H1 (cell line): Measurements from ENCODE around the gene RFT1. TPM values are rescaled to one million over a fixed set of nuclear protein-coding genes. Genes with fewer than 3 reads are reported as not detected.

Experiments used
- SAP30 ChIP-seq: fragments of 300-600 bp; sonication (generic); IDR thresholded peaks from 2 replicates; pipeline ENCODE4 v1.7.1; 2012; ENCODE audit warnings: low read length, moderate library complexity, mild to moderate bottlenecking, inconsistent platforms; ENCODE audit not compliant: insufficient read depth, insufficient replicate concordance
- polyA plus RNA-seq, 7 experiments: library from polyadenylated mRNA; depleted of rRNA in 3 of 7; stranded (reverse) in 5 of 7; unstranded in 2 of 7; fragments of >200 nt in 5 of 7; fragments of 200-250 nt in 2 of 7; gene quantifications; 1 replicate in 5 of 7; 2 replicates in 1 of 7; 4 replicates in 1 of 7; pipeline versions ENCODE4 v1.2.1 to v1.2.3, GENCODE V29; 2011 to 2013; ENCODE audit warnings: missing spikeins in 2 of 7, mixed read lengths in 2 of 7
- total RNA-seq: library from RNA; stranded (reverse); fragmentation: NEBNext Ultra II Directional; extraction: Animal tissue kit (Norgen Biotek cat#: 25700); gene quantifications from 2 replicates; pipeline ENCODE4 v1.2.1, GENCODE V29; 2021

The RFT1 gene
- total and polyA plus RNA-seq, 2 of the 8 experiments (the other 6 are each of a cell fraction or from before 2014, with no cell fraction given), result 27.7 to 42.4 TPM

- TF ChIP-seq SAP30, result no peak
These were observed 64.3 kb downstream of the RFT1 start (continued) for GRCh38 chr3:53065841-53066480.
